H9 (cell line): ENCODE results near the gene MTCL1. TPM values are rescaled to one million over a fixed set of nuclear protein-coding genes. Genes with fewer than 3 reads are reported as not detected.

Experiments used
- DNase-seq: peaks from one replicate; pipeline ENCODE4 v3.0.0-alpha.2; 2017
- H2AFZ ChIP-seq: one replicate; pipeline ENCODE4 v1.6.1; 2013; ENCODE audit warnings: mild to moderate bottlenecking, low read length, control low read depth, moderate library complexity
- H2AK5ac ChIP-seq: 2 replicates; pipeline ENCODE4 v1.6.1; 2013; ENCODE audit warnings: low read length, control low read depth, mixed read lengths; ENCODE audit not compliant: insufficient read length
- H2BK120ac ChIP-seq: one replicate; pipeline ENCODE4 v1.6.1; 2013; ENCODE audit warnings: low read depth, mild to moderate bottlenecking, low read length, control low read depth, inconsistent platforms; ENCODE audit not compliant: poor library complexity, severe bottlenecking
- H2BK12ac ChIP-seq: 2 replicates; pipeline ENCODE4 v1.6.1; 2013; ENCODE audit warnings: low read length, control low read depth, mixed read lengths, low read depth; ENCODE audit not compliant: insufficient read length
- H2BK15ac ChIP-seq: 2 replicates; pipeline ENCODE4 v1.6.1; 2013; ENCODE audit warnings: low read depth, low read length, control low read depth
- H2BK20ac ChIP-seq: one replicate; pipeline ENCODE4 v1.6.1; 2013; ENCODE audit warnings: low read depth, mild to moderate bottlenecking, low read length, control low read depth, inconsistent platforms; ENCODE audit not compliant: poor library complexity, severe bottlenecking
- H2BK5ac ChIP-seq: 2 replicates; pipeline ENCODE4 v1.6.1; 2013; ENCODE audit warnings: low read length, control low read depth, mixed read lengths; ENCODE audit not compliant: insufficient read length
- H3K14ac ChIP-seq: 2 replicates; pipeline ENCODE4 v1.6.1; 2013; ENCODE audit warnings: low read length, control low read depth; ENCODE audit not compliant: insufficient read depth
- H3K18ac ChIP-seq: 2 replicates; pipeline ENCODE4 v1.6.1; 2013; ENCODE audit warnings: low read depth, mild to moderate bottlenecking, mixed read lengths, low read length, control low read depth; ENCODE audit not compliant: insufficient read length
- H3K23ac ChIP-seq: 2 replicates; pipeline ENCODE4 v1.6.1; 2013; ENCODE audit warnings: low read length, control low read depth, mixed read lengths, low read depth; ENCODE audit not compliant: insufficient read length
- H3K23me2 ChIP-seq: 2 replicates; pipeline ENCODE4 v1.6.1; 2013; ENCODE audit warnings: low read depth, mild to moderate bottlenecking, mixed read lengths, low read length, control low read depth; ENCODE audit not compliant: insufficient read length, poor library complexity, severe bottlenecking
- H3K27ac ChIP-seq: 2 replicates; pipeline ENCODE4 v1.5.1; 2013; ENCODE audit warnings: low read length, control low read depth, mixed read lengths, low read depth; ENCODE audit not compliant: insufficient read length
- H3K27me3 ChIP-seq: 2 replicates; pipeline ENCODE4 v1.6.1; 2013; ENCODE audit warnings: low read length, control low read depth, inconsistent platforms; ENCODE audit not compliant: insufficient read depth
- H3K4ac ChIP-seq: 2 replicates; pipeline ENCODE4 v1.6.1; 2013; ENCODE audit warnings: low read depth, mild to moderate bottlenecking, control low read depth, inconsistent platforms, low read length, moderate library complexity
- H3K4me1 ChIP-seq: 2 replicates; pipeline ENCODE4 v1.6.1; 2013; ENCODE audit warnings: low read length, control low read depth, inconsistent platforms; ENCODE audit not compliant: insufficient read depth
- H3K4me2 ChIP-seq: 2 replicates; pipeline ENCODE4 v1.6.1; 2013; ENCODE audit warnings: low read length, control low read depth, mixed read lengths; ENCODE audit not compliant: insufficient read length, insufficient read depth
- H3K56ac ChIP-seq: 2 replicates; pipeline ENCODE4 v1.6.1; 2013; ENCODE audit warnings: low read depth, mild to moderate bottlenecking, mixed read lengths, low read length, control low read depth; ENCODE audit not compliant: insufficient read length
- H3K79me1 ChIP-seq: 2 replicates; pipeline ENCODE4 v1.6.1; 2013; ENCODE audit warnings: low read depth, mild to moderate bottlenecking, moderate library complexity, low read length, control low read depth, inconsistent platforms; ENCODE audit not compliant: insufficient read depth, poor library complexity, severe bottlenecking
- H3K79me2 ChIP-seq: 2 replicates; pipeline ENCODE4 v1.6.1; 2013; ENCODE audit warnings: low read length, control low read depth, inconsistent platforms; ENCODE audit not compliant: insufficient read depth
- H3K9ac ChIP-seq: 2 replicates; pipeline ENCODE4 v1.6.1; 2013; ENCODE audit warnings: low read length, control low read depth, mixed read lengths; ENCODE audit not compliant: insufficient read length; ENCODE audit errors: extremely low read depth
- H3K9me3 ChIP-seq: one replicate; pipeline ENCODE4 v1.6.1; 2013; ENCODE audit warnings: low read depth, low read length, inconsistent platforms; ENCODE audit not compliant: control insufficient read depth
- H3T11ph ChIP-seq: one replicate; pipeline ENCODE4 v1.6.1; 2013; ENCODE audit warnings: mild to moderate bottlenecking, low read length, control low read depth, inconsistent platforms
- H4K20me1 ChIP-seq: one replicate; pipeline ENCODE4 v1.6.1; 2013; ENCODE audit not compliant: control insufficient read depth, insufficient read length, insufficient read depth
- H4K5ac ChIP-seq: 2 replicates; pipeline ENCODE4 v1.6.1; 2013; ENCODE audit warnings: low read depth, mild to moderate bottlenecking, mixed read lengths, low read length, control low read depth; ENCODE audit not compliant: insufficient read length
- H4K8ac ChIP-seq: replicated peaks from 2 replicates; pipeline ENCODE4 v1.6.1; 2013; ENCODE audit warnings: low read length, control low read depth, mixed read lengths, low read depth; ENCODE audit not compliant: insufficient read length
- H4K91ac ChIP-seq: 2 replicates; pipeline ENCODE4 v1.6.1; 2013; ENCODE audit warnings: low read depth, mild to moderate bottlenecking, moderate library complexity, mixed read lengths, low read length, control low read depth; ENCODE audit not compliant: insufficient read length
- H3K27ac Mint-ChIP-seq, 3 experiments: 2 replicates in 2 of 3; 3 replicates in 1 of 3; pipeline ENCODE4 v1.8.0; 2020 to 2021; ENCODE audit warnings: mixed read lengths in 3 of 3, mild to moderate bottlenecking in 1 of 3, moderate library complexity in 1 of 3
- H3K27me3 Mint-ChIP-seq: 2 replicates; pipeline ENCODE4 v1.8.0; 2021; ENCODE audit warnings: low read depth, mild to moderate bottlenecking, moderate library complexity, mixed read lengths
- H3K36me3 Mint-ChIP-seq, 3 experiments: 2 replicates in 2 of 3; 3 replicates in 1 of 3; pipeline ENCODE4 v1.8.0; 2020 to 2021; ENCODE audit warnings: low read depth in 3 of 3, mixed read lengths in 3 of 3; ENCODE audit not compliant: insufficient read depth in 1 of 3
- H3K4me1 Mint-ChIP-seq, 2 experiments: 2 replicates each; pipeline ENCODE4 v1.8.0; 2020; ENCODE audit warnings: mixed read lengths in 2 of 2
- H3K4me3 Mint-ChIP-seq, 2 experiments: 2 replicates in 1 of 2; 3 replicates in 1 of 2; pipeline ENCODE4 v1.8.0; 2020 to 2021; ENCODE audit warnings: mild to moderate bottlenecking in 2 of 2, mixed read lengths in 2 of 2, moderate library complexity in 1 of 2
- H3K9me3 Mint-ChIP-seq, 2 experiments: 2 replicates in 1 of 2; 3 replicates in 1 of 2; pipeline ENCODE4 v1.8.0; 2020; ENCODE audit warnings: mild to moderate bottlenecking in 2 of 2, mixed read lengths in 2 of 2, moderate library complexity in 1 of 2
- CTCF ChIP-seq: fragments of 200-600 bp; sonication (generic); conservative IDR thresholded peaks from 3 replicates; pipeline ENCODE4 v1.8.0; 2021; ENCODE audit warnings: antibody characterized with exemption, mild to moderate bottlenecking
- WGBS: extraction: QIAGEN DNeasy Blood & Tissue Kit; methylation state at CpG from one replicate; pipeline ENCODE4 v1.1.7; 2013; ENCODE audit warnings: missing lambda C conversion rate, low lambda C conversion rate, mixed read lengths; ENCODE audit not compliant: insufficient read length; ENCODE audit errors: extremely low coverage; 5-methylcytosine and 5-hydroxymethylcytosine counted together
- total RNA-seq: library from RNA; stranded (reverse); gene quantifications from 2 replicates; pipeline ENCODE4 v1.2.1, GENCODE V29; 2021

MTCL1 gene
- total RNA-seq, 1 experiment from 2014 or later: 50.7 TPM

GRCh38 chr18:8756571-8756970 lies 51.2 kb downstream of the MTCL1 start:
- no peak overlapping the region for H2BK20ac ChIP-seq
- no peak overlapping the region for H3K23ac ChIP-seq
- H2BK120ac ChIP-seq: no peak overlapping the region
- H3K14ac ChIP-seq: no peak overlapping the region
- H4K20me1 ChIP-seq: no peaks in the 10 kb centered on the region
- H2AK5ac ChIP-seq: no peak overlapping the region
- DNase-seq: no peak
- H3T11ph ChIP-seq: no peak overlapping the region
- no CpG with 5 or more reads among the region's 2 CpGs for WGBS
- no peak overlapping the region for H3K9ac ChIP-seq
- no peaks in the 10 kb centered on the region for H3K9me3 ChIP-seq
- Mint-ChIP-seq H3K36me3 (peaks cover 38 to 49% (median 38%) of the 10 kb centered on the region in 3 experiments), H3K4me1 (peaks cover 8 to 11% of the 10 kb centered on the region in 2 experiments), H3K27ac (no peak overlapping the region), H3K9me3 (peaks cover 9 to 19% of the 10 kb centered on the region in 2 experiments), H3K4me3 (no peak overlapping the region), H3K27me3 (no peaks in the 10 kb centered on the region)
- no peak overlapping the region for H2BK5ac ChIP-seq
- H2BK12ac ChIP-seq: no peak overlapping the region
- no peak overlapping the region for H3K18ac ChIP-seq
- no peak overlapping the region for H3K56ac ChIP-seq
- H3K27me3 ChIP-seq: no peaks in the 10 kb centered on the region
- no peaks in the 10 kb centered on the region for H3K4me1 ChIP-seq
- H3K4me2 ChIP-seq: no peak overlapping the region
- H3K79me2 ChIP-seq: no peaks in the 10 kb centered on the region
- H4K8ac ChIP-seq: no peak overlapping the region
- no peak overlapping the region for H2AFZ ChIP-seq
- no peaks in the 10 kb centered on the region for H3K79me1 ChIP-seq
- H3K4ac ChIP-seq: no peak overlapping the region
- no peak overlapping the region for H2BK15ac ChIP-seq
- H3K23me2 ChIP-seq: no peaks in the 10 kb centered on the region
- no peak overlapping the region for H3K27ac ChIP-seq
- TF ChIP-seq CTCF: no peak
- no peak overlapping the region for H4K5ac ChIP-seq
- H4K91ac ChIP-seq: no peak overlapping the region
